Measurements from ENCODE around the gene IFNLR1.
"Not testable (repeated sequence)": the region's sequence is repeated elsewhere in the genome, so short reads cannot be mapped to it uniquely, and the experiment has no call there.

IFNLR1 gene

DNA sequence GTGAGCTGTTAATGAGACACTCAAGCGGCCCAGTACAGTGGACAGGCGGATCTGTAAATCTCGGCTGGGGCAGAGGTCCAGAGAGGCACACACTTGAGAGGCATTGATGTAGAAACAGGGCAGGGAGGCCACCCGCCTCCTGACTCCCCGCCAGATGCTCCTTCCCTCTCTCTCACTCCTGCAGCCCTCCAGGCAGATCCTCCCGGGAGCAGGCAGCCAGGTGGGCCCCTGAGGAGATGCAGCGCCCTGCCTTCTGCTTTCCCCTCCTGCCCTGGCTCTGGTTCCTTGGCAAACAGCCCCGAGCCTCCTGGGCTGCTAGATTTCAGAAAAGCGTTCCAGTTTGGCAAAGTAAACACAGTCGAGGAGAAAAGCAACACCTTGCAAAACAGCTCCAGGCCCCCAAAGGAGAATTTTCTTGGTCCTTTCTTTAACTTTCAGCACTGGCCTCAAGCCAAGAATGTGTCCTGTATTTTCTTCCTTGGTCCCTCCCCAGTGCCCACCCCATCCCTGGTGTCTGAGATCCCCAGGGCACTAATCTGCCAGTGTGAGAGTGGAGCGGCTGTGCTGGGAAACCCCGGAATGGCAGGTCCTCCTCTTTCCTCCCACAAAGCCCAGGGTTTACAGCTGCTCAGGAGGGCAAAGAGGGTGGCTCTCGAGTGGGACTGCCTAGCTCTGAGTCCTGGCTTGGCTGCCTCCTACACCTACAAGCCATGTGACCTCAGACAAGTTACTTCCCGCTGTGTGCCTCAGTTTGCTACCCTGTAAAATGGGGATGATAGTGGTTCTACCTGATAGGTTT lies 29.4 kb upstream of the IFNLR1 start:
- no peaks in the 10 kb centered on the region for H3K9me3 ChIP-seq (ENCODE audit: control insufficient read depth, low read depth, low read length)
- no peak overlapping the region for H3K9ac ChIP-seq (ENCODE audit: low read length)
- H3K27me3 ChIP-seq (ENCODE audit: control insufficient read depth, insufficient read depth, low read length): no peaks in the 10 kb centered on the region
- H3K36me3 ChIP-seq (ENCODE audit: control insufficient read depth, low read depth, low read length): no peaks in the 10 kb centered on the region
- H3K27ac ChIP-seq (ENCODE audit: low read length): no peak overlapping the region
- no peak overlapping the region for H3K4me3 ChIP-seq (ENCODE audit: low read length)
- H3K4me1 ChIP-seq (ENCODE audit: control insufficient read depth, low read depth, low read length): no peaks in the 10 kb centered on the region

DNA sequence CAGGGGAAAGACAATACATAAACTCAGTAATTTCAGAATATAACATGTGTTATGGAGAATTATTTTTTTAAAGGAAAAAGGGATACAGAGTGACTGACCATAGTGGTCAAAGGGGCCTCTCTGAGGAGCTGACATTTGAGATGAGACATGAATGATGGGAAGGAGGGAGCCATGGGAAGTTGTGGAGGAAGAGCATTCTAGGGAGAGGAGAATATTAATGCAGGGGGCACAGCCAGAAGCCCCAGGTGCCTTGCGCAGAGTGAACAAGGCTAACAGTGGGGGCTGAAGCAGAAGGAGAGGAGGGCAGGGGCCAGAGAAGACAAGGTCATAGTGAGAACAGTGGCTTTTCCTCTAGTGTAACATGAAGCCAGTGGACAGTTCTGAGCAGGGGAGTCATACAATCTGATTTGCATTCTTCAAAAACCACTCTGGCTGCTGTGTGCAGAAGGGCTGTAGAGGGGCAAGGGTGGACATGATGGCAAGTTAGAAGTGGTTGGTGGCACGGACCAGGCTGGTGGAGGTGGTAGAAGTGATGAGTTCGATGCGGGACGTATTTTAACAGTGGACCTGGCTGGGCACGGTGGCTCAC lies 28.2 kb upstream of the IFNLR1 start:
- H3K9ac ChIP-seq (ENCODE audit: low read length): no peak overlapping the region
- no peaks in the 10 kb centered on the region for H3K4me1 ChIP-seq (ENCODE audit: control insufficient read depth, low read depth, low read length)
- H3K4me3 ChIP-seq (ENCODE audit: low read length): no peak overlapping the region
- no peaks in the 10 kb centered on the region for H3K36me3 ChIP-seq (ENCODE audit: control insufficient read depth, low read depth, low read length)
- H3K27me3 ChIP-seq (ENCODE audit: control insufficient read depth, insufficient read depth, low read length): no peaks in the 10 kb centered on the region
- H3K9me3 ChIP-seq (ENCODE audit: control insufficient read depth, low read depth, low read length): no peaks in the 10 kb centered on the region
- no peak overlapping the region for H3K27ac ChIP-seq (ENCODE audit: low read length)

DNA sequence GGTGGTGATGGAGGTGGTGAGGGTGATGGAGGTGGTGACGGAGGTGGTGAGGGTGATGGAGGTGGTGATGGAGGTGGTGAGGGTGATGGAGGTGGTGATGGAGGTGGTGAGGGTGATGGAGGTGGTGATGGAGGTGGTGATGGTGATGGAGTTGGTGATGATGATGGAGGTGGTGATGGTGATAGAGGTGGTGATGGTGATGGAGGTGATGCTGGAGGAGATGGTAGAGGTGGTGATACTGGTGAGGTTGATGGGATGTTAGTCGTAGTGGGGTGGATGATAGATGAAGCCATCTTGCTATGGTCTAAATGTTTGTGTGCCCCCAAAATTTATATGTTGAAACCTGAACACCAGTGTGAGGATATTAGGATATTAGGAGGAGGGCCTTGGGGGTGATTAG lies 25.3 kb upstream of the IFNLR1 start:
- H3K36me3 ChIP-seq (ENCODE audit: control insufficient read depth, low read depth, low read length): no peaks in the 10 kb centered on the region
- no peaks in the 10 kb centered on the region for H3K27me3 ChIP-seq (ENCODE audit: control insufficient read depth, insufficient read depth, low read length)
- no peak overlapping the region for H3K27ac ChIP-seq (ENCODE audit: low read length)
- no peak overlapping the region for H3K9ac ChIP-seq (ENCODE audit: low read length)
- H3K4me1 ChIP-seq (ENCODE audit: control insufficient read depth, low read depth, low read length): no peaks in the 10 kb centered on the region
- H3K4me3 ChIP-seq (ENCODE audit: low read length): no peak overlapping the region
- H3K9me3 ChIP-seq (ENCODE audit: control insufficient read depth, low read depth, low read length): no peaks in the 10 kb centered on the region

DNA sequence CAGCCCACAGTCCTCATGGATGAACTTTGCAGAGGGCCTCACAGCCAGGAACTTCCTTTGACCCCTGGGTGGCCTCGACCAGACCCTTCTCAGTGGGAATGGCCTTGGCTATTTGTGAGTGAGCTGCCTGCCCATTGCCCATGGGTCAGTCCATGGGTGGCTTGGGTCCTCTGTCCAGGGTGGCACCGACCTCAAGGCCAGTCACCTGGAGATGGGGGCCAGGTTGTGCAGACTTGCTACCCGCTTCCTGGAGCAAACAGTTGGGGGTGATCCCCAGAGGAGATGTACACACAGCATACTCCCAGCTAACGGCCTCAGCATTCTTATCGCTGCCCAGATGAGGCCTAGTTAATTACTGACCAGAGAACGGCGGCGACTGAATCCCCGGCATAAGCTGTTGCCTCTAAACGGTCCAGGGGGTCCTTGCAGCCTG lies 23.1 kb upstream of the IFNLR1 start:
- H3K9ac ChIP-seq (ENCODE audit: low read length): no peak overlapping the region
- no peaks in the 10 kb centered on the region for H3K36me3 ChIP-seq (ENCODE audit: control insufficient read depth, low read depth, low read length)

DNA sequence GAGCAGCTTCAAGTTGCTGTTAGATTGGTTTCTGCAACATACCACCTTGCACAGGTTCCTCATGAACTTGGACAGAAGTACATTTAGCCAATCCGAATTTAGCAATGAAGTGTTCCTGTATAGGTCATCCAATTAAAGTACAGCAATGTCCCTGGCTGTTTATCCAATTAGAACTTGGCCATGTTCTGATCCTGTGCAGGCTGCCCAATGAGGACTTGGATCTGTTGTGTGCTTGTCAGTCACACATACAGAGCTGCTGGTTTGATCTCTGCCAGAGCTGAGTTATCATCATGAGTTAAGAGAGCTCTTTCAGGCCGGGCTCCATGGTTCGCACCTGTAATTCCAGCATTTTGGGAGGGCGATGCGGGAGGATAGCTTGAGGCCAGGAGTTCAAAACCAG lies 22.0 kb upstream of the IFNLR1 start:
- Histone ChIP-seq H3K36me3 (ENCODE audit: control insufficient read depth, low read depth, low read length) (no peaks in the 10 kb centered on the region), H3K27me3 (ENCODE audit: control insufficient read depth, insufficient read depth, low read length) (no peaks in the 10 kb centered on the region), H3K4me1 (ENCODE audit: control insufficient read depth, low read depth, low read length) (no peaks in the 10 kb centered on the region), H3K9ac (ENCODE audit: low read length) (no peak overlapping the region), H3K4me3 (ENCODE audit: low read length) (no peak overlapping the region), H3K27ac (ENCODE audit: low read length) (no peak overlapping the region), H3K9me3 (ENCODE audit: control insufficient read depth, low read depth, low read length) (no peaks in the 10 kb centered on the region)

More for the DNA sequence above, 23.1 kb upstream of the IFNLR1 start:
- Histone ChIP-seq H3K9me3 (ENCODE audit: control insufficient read depth, low read depth, low read length) (no peaks in the 10 kb centered on the region), H3K4me1 (ENCODE audit: control insufficient read depth, low read depth, low read length) (no peaks in the 10 kb centered on the region), H3K27me3 (ENCODE audit: control insufficient read depth, insufficient read depth, low read length) (no peaks in the 10 kb centered on the region), H3K27ac (ENCODE audit: low read length) (no peak overlapping the region), H3K4me3 (ENCODE audit: low read length) (no peak overlapping the region)

DNA sequence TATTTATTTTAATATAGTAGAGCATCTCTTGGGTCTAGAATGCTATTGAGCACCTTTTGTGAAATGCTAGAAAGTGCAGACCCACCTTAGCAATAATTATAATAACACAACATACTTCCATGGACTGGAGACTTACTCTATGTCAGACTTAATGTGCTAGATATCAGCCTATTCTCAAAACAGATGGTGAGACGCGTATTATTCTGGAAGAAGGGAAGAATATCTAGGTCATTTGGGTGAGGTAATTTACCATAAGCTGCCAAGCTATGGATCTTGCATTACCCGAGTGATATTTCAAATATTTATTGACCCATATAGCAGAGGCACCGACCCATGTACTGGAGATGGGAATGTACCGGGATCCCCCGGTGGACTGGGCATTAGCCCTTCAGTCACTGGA lies 20.6 kb upstream of the IFNLR1 start:
- H3K27ac ChIP-seq (ENCODE audit: low read length): no peak overlapping the region
- no peaks in the 10 kb centered on the region for H3K27me3 ChIP-seq (ENCODE audit: control insufficient read depth, insufficient read depth, low read length)
- no peaks in the 10 kb centered on the region for H3K4me1 ChIP-seq (ENCODE audit: control insufficient read depth, low read depth, low read length)
- H3K4me3 ChIP-seq (ENCODE audit: low read length): no peak overlapping the region
- no peaks in the 10 kb centered on the region for H3K36me3 ChIP-seq (ENCODE audit: control insufficient read depth, low read depth, low read length)
- H3K9ac ChIP-seq (ENCODE audit: low read length): no peak overlapping the region
- H3K9me3 ChIP-seq (ENCODE audit: control insufficient read depth, low read depth, low read length): no peaks in the 10 kb centered on the region

DNA sequence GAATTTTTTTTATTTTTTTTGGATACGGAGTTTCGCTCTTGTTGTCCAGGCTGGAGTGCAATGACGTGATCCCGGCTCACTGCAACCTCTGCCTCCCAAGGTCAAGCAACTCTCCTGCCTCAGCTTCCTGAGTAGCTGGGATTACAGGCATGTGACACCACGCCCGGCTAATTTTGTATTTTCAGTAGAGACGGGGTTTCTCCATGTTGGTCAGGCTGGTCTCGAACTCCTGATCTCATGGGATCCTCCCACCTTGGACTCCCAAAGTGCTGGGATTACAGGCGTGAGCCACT lies 20.3 kb upstream of the IFNLR1 start:
- not testable (repeated sequence) for H3K4me1 ChIP-seq (ENCODE audit: control insufficient read depth, low read depth, low read length); H3K27ac ChIP-seq (ENCODE audit: low read length); H3K36me3 ChIP-seq (ENCODE audit: control insufficient read depth, low read depth, low read length); H3K4me3 ChIP-seq (ENCODE audit: low read length); H3K9ac ChIP-seq (ENCODE audit: low read length); H3K27me3 ChIP-seq (ENCODE audit: control insufficient read depth, insufficient read depth, low read length); H3K9me3 ChIP-seq (ENCODE audit: control insufficient read depth, low read depth, low read length)

DNA sequence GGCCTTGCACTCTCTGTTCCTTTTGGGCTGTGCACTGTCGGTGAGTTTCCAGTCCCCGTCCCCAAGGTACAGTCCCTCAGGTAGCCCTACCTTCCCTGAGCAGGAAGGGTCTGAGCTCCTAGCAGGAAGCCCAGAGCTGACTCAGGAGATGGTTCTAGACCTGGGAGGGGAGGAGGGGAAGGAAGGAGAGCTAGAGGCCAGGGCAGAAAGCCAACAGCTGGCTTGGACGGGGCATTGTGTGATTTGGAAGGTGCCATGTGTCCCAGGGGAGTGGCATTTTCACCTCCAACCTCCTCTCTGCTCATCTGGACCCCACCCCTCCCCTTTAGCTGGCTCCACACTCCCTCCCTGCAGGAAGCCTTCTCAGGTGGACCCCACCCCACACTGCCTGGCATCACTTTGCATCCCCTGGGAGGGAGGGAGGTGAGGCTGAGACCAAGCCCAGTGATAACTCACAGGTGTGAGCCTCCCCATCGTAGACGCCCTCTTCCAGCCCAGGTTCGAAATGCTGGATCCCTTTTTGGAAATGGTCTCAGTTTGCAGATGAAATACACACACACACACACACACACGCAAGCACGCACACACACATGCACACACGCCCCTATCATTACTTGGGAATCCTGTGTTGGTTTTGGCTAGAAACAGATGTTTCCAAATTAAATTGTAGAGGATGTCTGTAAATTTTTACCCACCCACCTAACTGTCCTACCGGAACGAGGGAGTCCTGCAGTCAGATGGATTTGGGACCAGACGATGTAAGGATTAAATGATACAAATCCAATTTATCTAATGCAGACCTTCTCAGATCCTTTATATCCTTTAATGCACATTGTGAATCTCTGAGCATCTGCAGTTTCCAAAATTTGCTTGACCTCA lies 19.7 kb upstream of the IFNLR1 start:
- H3K36me3 ChIP-seq (ENCODE audit: control insufficient read depth, low read depth, low read length): no peaks in the 10 kb centered on the region
- no peaks in the 10 kb centered on the region for H3K4me1 ChIP-seq (ENCODE audit: control insufficient read depth, low read depth, low read length)
- H3K4me3 ChIP-seq (ENCODE audit: low read length): no peak overlapping the region
- H3K27me3 ChIP-seq (ENCODE audit: control insufficient read depth, insufficient read depth, low read length): no peaks in the 10 kb centered on the region
- H3K9ac ChIP-seq (ENCODE audit: low read length): no peak overlapping the region
- no peak overlapping the region for H3K27ac ChIP-seq (ENCODE audit: low read length)
- H3K9me3 ChIP-seq (ENCODE audit: control insufficient read depth, low read depth, low read length): no peaks in the 10 kb centered on the region

DNA sequence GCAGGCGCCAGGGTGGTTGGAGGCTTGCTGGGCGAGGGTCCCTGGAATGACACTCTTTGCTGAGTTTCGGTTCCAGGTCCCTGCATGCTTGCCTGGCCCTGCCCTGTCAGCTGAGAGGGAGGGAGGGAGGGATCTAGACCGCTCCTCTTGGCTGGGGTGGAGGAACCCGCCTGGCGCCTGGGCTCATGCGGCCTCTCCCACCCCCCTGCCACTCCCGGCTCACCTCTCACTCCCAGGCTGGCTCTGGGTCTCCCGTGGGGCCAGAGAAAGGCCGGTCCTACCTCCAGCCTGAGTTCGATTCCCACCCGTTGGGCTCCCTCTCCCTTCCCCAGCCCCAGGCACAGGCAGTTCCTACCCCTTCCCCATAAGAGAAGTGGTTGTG lies 19.0 kb upstream of the IFNLR1 start:
- Histone ChIP-seq H3K9ac (ENCODE audit: low read length) (no peak overlapping the region), H3K27ac (ENCODE audit: low read length) (no peak overlapping the region), H3K4me1 (ENCODE audit: control insufficient read depth, low read depth, low read length) (no peaks in the 10 kb centered on the region), H3K36me3 (ENCODE audit: control insufficient read depth, low read depth, low read length) (no peaks in the 10 kb centered on the region), H3K9me3 (ENCODE audit: control insufficient read depth, low read depth, low read length) (no peaks in the 10 kb centered on the region), H3K27me3 (ENCODE audit: control insufficient read depth, insufficient read depth, low read length) (no peaks in the 10 kb centered on the region), H3K4me3 (ENCODE audit: low read length) (no peak overlapping the region)

DNA sequence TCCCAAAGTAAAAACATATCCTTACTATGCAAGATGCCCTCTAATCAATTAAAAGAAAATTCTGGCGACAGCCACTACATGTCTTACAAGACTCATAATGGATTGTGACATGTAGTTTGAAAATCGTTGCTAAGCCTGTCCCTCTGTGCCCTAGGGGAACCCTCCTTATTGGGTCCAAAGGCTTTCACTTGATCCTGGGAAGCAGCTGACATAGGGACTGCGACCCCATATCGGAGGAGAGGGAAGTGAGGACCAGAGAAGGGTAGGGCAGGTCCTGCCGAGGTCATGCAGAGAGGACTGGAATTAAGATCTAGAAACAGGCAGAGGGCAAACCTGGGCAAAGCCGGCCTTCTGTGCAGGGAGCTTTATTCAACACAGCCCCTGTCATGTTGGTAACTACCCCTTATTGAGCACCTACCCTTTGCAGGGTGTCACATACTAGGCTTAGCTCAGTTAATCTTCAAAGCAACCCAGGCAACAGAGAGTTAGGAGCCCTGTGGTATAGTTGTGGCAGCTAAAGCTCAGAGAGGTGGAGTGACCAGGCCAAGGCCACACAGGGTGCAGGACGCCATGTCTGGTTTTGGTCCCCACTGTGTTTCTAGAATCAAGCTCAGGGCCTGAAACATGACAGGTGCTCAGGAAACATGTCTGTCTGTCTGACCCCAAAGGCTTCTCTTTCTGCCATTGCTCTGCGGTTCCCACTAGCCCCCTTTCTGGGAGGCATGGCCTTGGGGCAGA lies 18.4 kb upstream of the IFNLR1 start:
- no peaks in the 10 kb centered on the region for H3K9me3 ChIP-seq (ENCODE audit: control insufficient read depth, low read depth, low read length)
- H3K27ac ChIP-seq (ENCODE audit: low read length): no peak overlapping the region
- H3K27me3 ChIP-seq (ENCODE audit: control insufficient read depth, insufficient read depth, low read length): no peaks in the 10 kb centered on the region
- no peaks in the 10 kb centered on the region for H3K36me3 ChIP-seq (ENCODE audit: control insufficient read depth, low read depth, low read length)
- no peaks in the 10 kb centered on the region for H3K4me1 ChIP-seq (ENCODE audit: control insufficient read depth, low read depth, low read length)
- H3K9ac ChIP-seq (ENCODE audit: low read length): no peak overlapping the region
- H3K4me3 ChIP-seq (ENCODE audit: low read length): no peak overlapping the region

DNA sequence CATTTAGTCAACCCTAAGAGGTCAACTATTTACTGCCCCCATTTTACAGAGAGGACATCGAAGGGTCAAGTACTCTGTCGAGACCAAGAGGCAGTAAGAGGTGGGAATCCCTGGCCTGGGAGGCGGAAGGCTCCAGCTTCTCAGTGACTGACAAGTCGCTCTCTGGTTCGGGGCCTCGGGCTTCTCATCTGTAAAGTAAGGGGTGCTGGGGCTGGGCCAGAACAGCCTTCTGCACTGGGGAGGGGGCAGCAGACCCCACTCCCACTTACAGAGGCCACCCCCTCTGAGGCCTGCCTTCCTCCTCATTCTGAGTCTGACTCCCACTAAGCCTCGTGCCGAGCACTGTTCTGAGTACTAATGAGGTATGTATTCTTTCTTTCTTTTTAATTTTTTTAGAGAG lies 17.0 kb upstream of the IFNLR1 start:
- Histone ChIP-seq H3K27ac (ENCODE audit: low read length) (no peak overlapping the region), H3K9ac (ENCODE audit: low read length) (no peak overlapping the region), H3K4me1 (ENCODE audit: control insufficient read depth, low read depth, low read length) (no peaks in the 10 kb centered on the region)

More for the DNA sequence above, 17.0 kb upstream of the IFNLR1 start:
- Histone ChIP-seq H3K27me3 (ENCODE audit: control insufficient read depth, insufficient read depth, low read length) (no peaks in the 10 kb centered on the region), H3K36me3 (ENCODE audit: control insufficient read depth, low read depth, low read length) (no peaks in the 10 kb centered on the region), H3K4me3 (ENCODE audit: low read length) (no peak overlapping the region), H3K9me3 (ENCODE audit: control insufficient read depth, low read depth, low read length) (no peaks in the 10 kb centered on the region)

Data from iPS-18a (cell line).